GM12878 (cell line): ENCODE measurements around the gene MCRIP2. TPM values are rescaled to one million over a fixed set of nuclear protein-coding genes. Genes with fewer than 3 reads are reported as not detected.
A peak's percentile ranks its signal among the peaks of the same experiment; 100 is the strongest.

Experiments used
- ATAC-seq: fragments of 200-7000 bp; cut with Tn5 transposase; 3 replicates; pipeline ENCODE4 v1.9.1; 2020; ENCODE audit warnings: mild to moderate bottlenecking, moderate library complexity
- BruUV-seq: library from RNA; stranded (reverse); fragments of 400-500 nt; replicated peaks from 2 replicates; lab custom pipeline; 2021; lab: Mats Ljungman, UMichigan
- CTCF ChIA-PET: fragments of 300-600 bp; sonication (Branson Sonifier 250); formaldehyde crosslinking; extraction: SDS; loops from one replicate; lab custom pipeline; 2021; ENCODE audit warnings: inconsistent platforms; lab: Yijun Ruan, JAX
- POLR2A ChIA-PET: fragments of 350-600 bp; formaldehyde crosslinking; extraction: SDS; loops from one replicate; lab custom pipeline; 2021; ENCODE audit warnings: inconsistent platforms; lab: Charles Lee
- RAD21 ChIA-PET: fragments of 300-600 bp; sonication (Branson Sonifier 250); formaldehyde crosslinking; loops from one replicate; lab custom pipeline; 2023; ENCODE audit warnings: antibody characterized with exemption; ENCODE audit not compliant: unreplicated experiment; lab: Charles Lee
- SMC1A ChIA-PET: fragments of 300-600 bp; sonication (Branson Sonifier 250); formaldehyde crosslinking; loops from one replicate; lab custom pipeline; 2023; ENCODE audit not compliant: unreplicated experiment, uncharacterized antibody; lab: Charles Lee
- DNase-seq: peaks from one replicate; pipeline ENCODE4 v3.0.0-alpha.2; 2011; ENCODE audit warnings: low read depth, low spot score
- FAIRE-seq: peaks from 3 replicates; lab custom pipeline; 2011; peaks lifted over from hg19 to GRCh38; lab: Jason Lieb, UNC
- H2AFZ ChIP-seq: 2 replicates; pipeline ENCODE4 v1.6.0; 2011; ENCODE audit warnings: low read depth, low read length, control low read depth; ENCODE audit not compliant: control insufficient read depth
- H3K27ac ChIP-seq: 2 replicates; pipeline ENCODE4 v1.5.1; 2011; ENCODE audit warnings: control low read depth; ENCODE audit not compliant: control insufficient read depth, insufficient read depth
- H3K27me3 ChIP-seq, 2 experiments: replicated peaks in 1 of 2; 2 replicates each; pipeline versions ENCODE4 v1.6.0 to v1.6.1; 2011; ENCODE audit warnings: low read length in 1 of 2; ENCODE audit not compliant: control insufficient read depth in 2 of 2, insufficient read depth in 2 of 2
- H3K36me3 ChIP-seq, 2 experiments: 2 replicates each; pipeline ENCODE4 v1.5.1; 2011; ENCODE audit warnings: low read length in 1 of 2; ENCODE audit not compliant: control insufficient read depth in 2 of 2, insufficient read depth in 2 of 2
- H3K4me1 ChIP-seq: 2 replicates; pipeline ENCODE4 v1.6.1; 2011; ENCODE audit warnings: mild to moderate bottlenecking, low read length, moderate library complexity, mixed read lengths; ENCODE audit not compliant: control insufficient read depth, insufficient read depth
- H3K4me2 ChIP-seq: 2 replicates; pipeline ENCODE4 v1.6.0; 2011; ENCODE audit warnings: control low read depth; ENCODE audit not compliant: control insufficient read depth, insufficient read depth
- H3K4me3 ChIP-seq: fragments of 200-600 bp; sonication (generic); 2 replicates; pipeline ENCODE4 v1.5.1; 2016
- H3K79me2 ChIP-seq: 2 replicates; pipeline ENCODE4 v1.6.0; 2011; ENCODE audit warnings: low read length; ENCODE audit not compliant: control insufficient read depth, insufficient read depth
- H3K9ac ChIP-seq: 2 replicates; pipeline ENCODE4 v1.8.0; 2011; ENCODE audit warnings: low read length, control low read depth, mixed read lengths; ENCODE audit not compliant: control insufficient read depth, insufficient read depth
- H3K9me3 ChIP-seq: replicated peaks from 3 replicates; pipeline ENCODE4 v1.5.1; 2011; ENCODE audit warnings: mild to moderate bottlenecking, low read length; ENCODE audit not compliant: control insufficient read depth, insufficient read depth
- H4K20me1 ChIP-seq: 2 replicates; pipeline ENCODE4 v1.6.0; 2011; ENCODE audit not compliant: control insufficient read depth, insufficient read depth
- DPF2 ChIP-seq: fragments of 450-650 bp; IDR thresholded peaks from 2 replicates; pipeline ENCODE4 v1.6.1; 2017; ENCODE audit warnings: mild to moderate bottlenecking
- ETV6 ChIP-seq, 2 experiments: fragments of 450-650 bp in 1 of 2; IDR thresholded peaks in 1 of 2; conservative IDR thresholded peaks in 1 of 2; 2 replicates each; pipeline ENCODE4 v1.6.1; 2014; ENCODE audit warnings: antibody characterized with exemption in 1 of 2, borderline replicate concordance in 1 of 2, low read depth in 1 of 2, mild to moderate bottlenecking in 1 of 2, moderate library complexity in 1 of 2
- FOXM1 ChIP-seq: IDR thresholded peaks from 2 replicates; pipeline ENCODE4 v1.6.1; 2012; ENCODE audit warnings: low read depth, mild to moderate bottlenecking, inconsistent platforms, low read length, moderate library complexity
- HDAC2 ChIP-seq: fragments of 200-600 bp; sonication (generic); IDR thresholded peaks from 2 replicates; pipeline ENCODE4 v1.6.1; 2017
- ZNF207 ChIP-seq: fragments of 450-650 bp; IDR thresholded peaks from 2 replicates; pipeline ENCODE4 v1.6.1; 2014; ENCODE audit warnings: antibody characterized with exemption, mild to moderate bottlenecking, borderline replicate concordance
- WGBS: methylation state at CpG from one replicate; pipeline ENCODE4 v1.1.6; 2016; ENCODE audit warnings: low lambda C conversion rate; ENCODE audit not compliant: insufficient replicate concordance, insufficient coverage; ENCODE audit errors: missing lambda C conversion rate; 5-methylcytosine and 5-hydroxymethylcytosine counted together
- in situ Hi-C: fragments of 300-500 bp; cut with MboI; formaldehyde crosslinking; loops from 9 replicates; pipeline ENCODE4 v1.14.3; 2018; ENCODE audit warnings: mixed read lengths
- intact Hi-C: fragments of 100-400 bp; cut with micrococcal nuclease; formaldehyde crosslinking; loops from one replicate; pipeline ENCODE4 v1.14.2; 2022; ENCODE audit not compliant: unreplicated experiment
- polyA plus RNA-seq, 11 experiments: library from polyadenylated mRNA; depleted of rRNA in 4 of 11; unstranded in 6 of 11; stranded (reverse) in 5 of 11; fragments of >200 nt; fragmentation: Nextera tagmentation in 4 of 11; fragmentation: Illumina TruSeq in 1 of 11; extraction: Ambion mirVana in 4 of 11; extraction: Trizol in 1 of 11; gene quantifications; 1 replicate in 1 of 11; 2 replicates in 10 of 11; pipeline versions ENCODE4 v1.2.1 to v1.2.3, GENCODE V29; 2011 to 2016; ENCODE audit warnings: inconsistent platforms in 2 of 11, missing spikeins in 2 of 11, low read depth in 1 of 11
- total RNA-seq, 4 experiments: library from RNA; depleted of rRNA in 3 of 4; stranded (reverse); fragments of >200 nt in 3 of 4; fragmentation: Illumina TruSeq in 1 of 4; extraction: Trizol in 1 of 4; gene quantifications; 2 replicates each; pipeline versions ENCODE4 v1.2.1 to v1.2.3, GENCODE V29; 2013 to 2021
- TF ChIP-seq, protein P1 (sequence below): IDR thresholded peaks from 2 replicates; pipeline ENCODE4 v1.6.1; 2012; ENCODE audit warnings: mild to moderate bottlenecking, low read depth, low read length

Gene MCRIP2
- total and polyA plus RNA-seq, 10 of the 15 experiments (the other 5 are each of a cell fraction or from before 2014, with no cell fraction given): 0.19 to 93.1 (median 57.9) TPM

DNA sequence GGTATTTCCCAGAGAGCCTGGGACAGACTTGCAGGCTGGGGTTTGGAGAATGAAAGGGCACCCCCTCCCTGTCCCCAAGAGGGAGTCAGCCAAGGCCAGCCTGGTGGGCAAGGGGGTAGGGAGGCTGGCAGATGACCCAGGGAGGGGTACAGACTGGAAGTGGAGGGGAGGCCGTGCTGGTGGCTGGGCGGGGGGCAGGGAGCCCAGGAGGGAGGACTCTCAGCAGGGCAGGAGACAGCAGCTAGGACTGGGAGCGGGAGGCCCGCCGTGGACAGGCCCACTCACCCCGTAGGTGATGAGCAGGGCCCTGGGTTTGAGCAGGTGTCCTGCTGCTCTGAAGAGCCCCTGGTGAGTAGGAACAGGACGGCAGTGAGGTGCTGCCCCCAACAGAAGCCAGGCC lies 6.6 kb upstream of the MCRIP2 start:
- H3K4me1 ChIP-seq: peaks cover 13% of the 10 kb centered on the region
- ChIA-PET RAD21 (no interaction called here), SMC1A (no interaction called here), CTCF (no interaction called here), POLR2A (no interaction called here)
- TF ChIP-seq, protein P1, sequence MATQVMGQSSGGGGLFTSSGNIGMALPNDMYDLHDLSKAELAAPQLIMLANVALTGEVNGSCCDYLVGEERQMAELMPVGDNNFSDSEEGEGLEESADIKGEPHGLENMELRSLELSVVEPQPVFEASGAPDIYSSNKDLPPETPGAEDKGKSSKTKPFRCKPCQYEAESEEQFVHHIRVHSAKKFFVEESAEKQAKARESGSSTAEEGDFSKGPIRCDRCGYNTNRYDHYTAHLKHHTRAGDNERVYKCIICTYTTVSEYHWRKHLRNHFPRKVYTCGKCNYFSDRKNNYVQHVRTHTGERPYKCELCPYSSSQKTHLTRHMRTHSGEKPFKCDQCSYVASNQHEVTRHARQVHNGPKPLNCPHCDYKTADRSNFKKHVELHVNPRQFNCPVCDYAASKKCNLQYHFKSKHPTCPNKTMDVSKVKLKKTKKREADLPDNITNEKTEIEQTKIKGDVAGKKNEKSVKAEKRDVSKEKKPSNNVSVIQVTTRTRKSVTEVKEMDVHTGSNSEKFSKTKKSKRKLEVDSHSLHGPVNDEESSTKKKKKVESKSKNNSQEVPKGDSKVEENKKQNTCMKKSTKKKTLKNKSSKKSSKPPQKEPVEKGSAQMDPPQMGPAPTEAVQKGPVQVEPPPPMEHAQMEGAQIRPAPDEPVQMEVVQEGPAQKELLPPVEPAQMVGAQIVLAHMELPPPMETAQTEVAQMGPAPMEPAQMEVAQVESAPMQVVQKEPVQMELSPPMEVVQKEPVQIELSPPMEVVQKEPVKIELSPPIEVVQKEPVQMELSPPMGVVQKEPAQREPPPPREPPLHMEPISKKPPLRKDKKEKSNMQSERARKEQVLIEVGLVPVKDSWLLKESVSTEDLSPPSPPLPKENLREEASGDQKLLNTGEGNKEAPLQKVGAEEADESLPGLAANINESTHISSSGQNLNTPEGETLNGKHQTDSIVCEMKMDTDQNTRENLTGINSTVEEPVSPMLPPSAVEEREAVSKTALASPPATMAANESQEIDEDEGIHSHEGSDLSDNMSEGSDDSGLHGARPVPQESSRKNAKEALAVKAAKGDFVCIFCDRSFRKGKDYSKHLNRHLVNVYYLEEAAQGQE: no peak
- TF ChIP-seq ETV6 (conservative IDR thresholded peaks at IDR 0.05 in 1 of 2, IDR thresholded peaks at IDR 0.05 in 1 of 2; ENCODE audit: borderline replicate concordance in 1 of 2, low read depth in 1 of 2) (no peak), ZNF207 (no peak), FOXM1 (no peak), HDAC2 (no peak), DPF2 (no peak)
- no peak for ATAC-seq
- H3K36me3 ChIP-seq: peaks cover 0 to 4% of the 10 kb centered on the region in 2 experiments; a peak in 3 of 4 replicates
- BruUV-seq: no TSS peak
- H3K27ac ChIP-seq: no peak overlapping the region
- no peaks in the 10 kb centered on the region for H3K27me3 ChIP-seq
- peaks cover 14% of the 10 kb centered on the region for H3K79me2 ChIP-seq
- no peaks in the 10 kb centered on the region for H3K9me3 ChIP-seq
- peak overlapping the region; percentile 88; the same call in 1 of the 2 replicates for H3K4me3 ChIP-seq
- intact Hi-C loops (loop anchor here (5.0 kb wide), 2 partner anchors 47 to 108 kb away; partner anchors contain the start of genes CAPN15, JMJD8 and STUB1), in situ Hi-C loops (no loop called here)
- H4K20me1 ChIP-seq: no peaks in the 10 kb centered on the region
- H3K9ac ChIP-seq: peak overlapping the region; percentile 85
- peak overlapping the region; percentile 91 for H3K4me2 ChIP-seq
- FAIRE-seq: no peak
- DNase-seq: no peak
- 78% methylated on average over 5 of the region's 7 CpGs for WGBS
- no peak overlapping the region for H2AFZ ChIP-seq
